HG03039 (cell line): Measurements from ENCODE around the gene IGSF5.
"Not testable (repeated sequence)": the region's sequence is repeated elsewhere in the genome, so short reads cannot be mapped to it uniquely, and the experiment has no call there.

Experiments
- ATAC-seq: cut with Tn5 transposase; IDR thresholded peaks from one replicate; pipeline ENCODE4 v1.9.1; 2021; ENCODE audit warnings: mild to moderate bottlenecking, moderate library complexity; ENCODE audit not compliant: unreplicated experiment

The IGSF5 gene

DNA sequence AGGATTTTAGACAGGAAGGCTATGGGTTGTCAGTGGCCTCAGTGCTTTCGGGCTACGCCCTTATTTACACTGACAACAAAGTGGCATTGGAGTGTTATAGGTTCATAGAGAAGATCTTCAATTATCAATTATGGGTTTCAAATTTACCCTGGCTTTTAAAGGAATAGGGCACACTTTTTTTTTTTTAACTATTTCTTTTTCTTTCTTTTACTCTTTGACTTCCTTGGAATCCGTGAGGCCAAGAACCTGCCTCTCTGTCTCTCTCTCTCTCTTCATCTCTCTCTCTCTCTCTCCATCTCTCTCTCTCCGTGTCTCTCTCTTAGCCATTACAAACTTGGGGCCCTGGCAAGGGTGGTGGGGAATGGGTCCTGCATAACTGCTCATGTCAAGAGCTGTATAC is at the start of gene IGSF5:
Gene IGSF5 (plus strand): TSS at position 301 of the 400 bp plus-strand sequence. CDS start 327 bp downstream, outside the sequence.
- ATAC-seq, result not testable (repeated sequence)

DNA sequence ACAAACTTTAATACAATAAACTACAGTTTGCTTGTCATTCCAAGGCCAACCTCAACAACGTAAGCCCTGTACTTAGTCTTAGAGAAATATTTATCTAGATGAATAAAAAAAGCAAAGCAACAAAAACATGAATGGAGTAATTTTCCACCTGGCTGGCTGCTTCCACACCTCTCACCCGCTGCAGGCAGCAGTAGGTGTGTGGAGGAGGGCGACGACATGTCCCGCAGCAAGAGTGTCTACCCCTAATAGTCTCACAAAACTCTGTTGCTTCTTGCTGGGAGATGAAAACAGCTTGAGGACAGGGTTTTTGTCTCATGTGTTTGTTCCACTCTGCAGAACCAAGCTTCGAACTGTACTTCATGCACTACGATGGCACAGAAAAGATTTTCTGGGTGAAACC is 48.8 kb upstream of the IGSF5 start:
- ATAC-seq, result no peak

DNA sequence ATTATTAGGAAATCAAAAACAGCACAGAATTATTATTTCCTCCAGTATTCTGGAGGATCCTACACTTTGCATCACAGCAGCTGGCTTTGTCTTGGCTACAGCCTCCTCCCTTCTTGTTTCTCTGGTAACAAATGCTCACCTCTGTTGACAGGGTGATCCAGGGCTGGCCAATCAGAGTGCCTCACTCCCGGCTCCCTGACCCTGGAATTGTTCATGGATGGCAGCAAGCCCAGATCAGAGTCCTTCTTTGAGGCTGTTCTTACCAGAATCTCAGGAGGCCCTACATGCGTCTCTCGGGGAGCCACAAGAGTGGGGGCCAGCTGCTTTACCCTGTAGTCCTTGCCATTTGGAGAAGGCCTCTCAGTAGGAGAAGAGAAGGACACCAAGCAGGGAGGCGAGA is 48.4 kb upstream of the IGSF5 start:
- no peak for ATAC-seq

DNA sequence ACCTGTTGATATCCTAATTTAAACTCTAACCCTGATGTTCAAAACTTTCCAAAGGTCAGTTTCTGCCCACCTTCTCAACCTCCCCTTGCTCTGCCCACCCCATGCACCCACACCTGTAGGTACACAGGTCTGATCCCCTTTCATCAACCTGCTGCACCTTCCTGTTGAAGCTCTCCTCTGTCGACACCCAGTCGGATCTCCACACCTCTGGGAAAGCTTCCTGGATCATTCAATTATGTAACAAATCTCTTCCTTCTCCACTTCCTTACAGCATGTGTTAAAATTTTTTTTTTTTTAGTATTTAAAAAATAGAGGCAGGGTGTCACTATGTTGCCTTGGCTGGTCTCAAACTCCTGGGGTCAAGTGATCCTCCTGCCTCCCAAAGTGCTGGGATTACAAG is 44.7 kb upstream of the IGSF5 start:
- ATAC-seq, result no peak

DNA sequence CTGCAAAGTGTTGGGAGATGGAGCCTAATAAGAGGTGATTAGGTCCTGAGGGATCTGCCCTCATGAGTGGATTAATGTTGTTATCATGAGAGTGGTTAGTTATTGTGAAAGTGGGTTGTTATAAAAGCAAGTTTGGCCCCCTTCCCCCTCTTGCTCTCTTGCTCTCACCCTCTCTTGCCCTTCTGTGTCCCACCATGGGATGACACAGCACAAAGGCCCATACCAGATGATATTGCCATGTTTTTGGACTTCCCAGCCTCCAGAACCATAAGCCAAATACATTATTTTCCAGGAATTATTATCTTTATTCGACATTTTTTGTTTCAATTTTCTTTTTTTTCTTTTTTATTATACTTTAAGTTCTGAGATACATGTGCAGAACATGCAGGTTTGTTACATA is 41.4 kb upstream of the IGSF5 start:
- no peak for ATAC-seq

DNA sequence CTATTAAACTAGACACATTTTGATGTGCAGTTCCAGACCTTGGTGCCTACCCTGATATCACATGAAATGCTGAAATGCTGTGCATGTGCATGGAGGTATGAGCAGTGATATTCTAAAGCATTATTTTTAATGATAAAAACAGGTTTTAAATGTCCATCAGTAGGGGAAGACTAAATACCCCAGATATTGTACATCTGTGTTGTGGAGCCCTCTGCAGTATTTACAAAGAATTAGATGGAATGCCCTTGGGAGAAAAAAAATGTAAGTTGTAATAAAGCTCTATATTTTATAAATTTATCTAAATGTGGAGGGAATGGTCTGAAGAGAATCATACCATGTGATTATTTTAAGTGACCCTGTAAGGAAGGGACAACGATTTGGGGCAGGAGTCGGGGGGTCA is 39.1 kb upstream of the IGSF5 start:
- ATAC-seq, result no peak

DNA sequence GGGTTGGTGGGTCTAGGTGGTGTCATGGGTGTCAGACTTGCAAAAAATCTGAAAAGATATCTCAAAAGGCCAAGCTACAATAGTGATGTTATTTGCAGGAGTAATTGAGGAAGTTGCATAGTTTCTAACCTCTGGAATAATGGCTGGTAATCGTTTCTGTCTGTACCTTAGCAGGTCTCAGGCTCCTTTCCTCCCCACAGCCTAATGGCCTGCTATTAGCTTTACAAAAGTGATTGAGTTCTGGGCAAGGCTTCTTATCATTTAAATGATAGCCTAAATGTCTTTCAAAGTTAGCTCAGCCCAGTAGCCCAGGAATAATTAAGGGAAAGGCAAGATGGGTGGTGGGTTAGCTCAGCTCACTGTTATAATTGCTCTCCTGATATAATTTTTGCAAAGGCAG is 37.7 kb upstream of the IGSF5 start:
- no peak for ATAC-seq

DNA sequence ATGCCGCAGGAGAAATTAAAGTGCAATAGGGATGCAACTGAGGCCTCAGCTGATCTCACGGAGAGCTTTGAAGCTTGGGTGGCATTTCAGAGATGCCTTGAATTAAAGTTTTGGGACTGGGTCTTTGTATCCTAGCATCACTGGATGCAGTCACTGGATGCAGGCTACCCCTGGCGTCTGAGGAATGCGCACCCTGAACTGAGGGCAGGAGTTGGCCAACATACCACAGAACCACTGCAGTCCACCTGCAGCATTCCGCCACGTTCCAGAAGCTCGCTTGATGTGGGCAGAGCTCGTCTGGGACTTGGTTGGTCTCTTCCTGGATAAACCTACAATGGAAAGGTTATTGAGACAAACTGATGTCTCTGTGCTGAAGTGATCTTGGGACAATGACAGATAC is 34.1 kb upstream of the IGSF5 start:
- no peak for ATAC-seq

DNA sequence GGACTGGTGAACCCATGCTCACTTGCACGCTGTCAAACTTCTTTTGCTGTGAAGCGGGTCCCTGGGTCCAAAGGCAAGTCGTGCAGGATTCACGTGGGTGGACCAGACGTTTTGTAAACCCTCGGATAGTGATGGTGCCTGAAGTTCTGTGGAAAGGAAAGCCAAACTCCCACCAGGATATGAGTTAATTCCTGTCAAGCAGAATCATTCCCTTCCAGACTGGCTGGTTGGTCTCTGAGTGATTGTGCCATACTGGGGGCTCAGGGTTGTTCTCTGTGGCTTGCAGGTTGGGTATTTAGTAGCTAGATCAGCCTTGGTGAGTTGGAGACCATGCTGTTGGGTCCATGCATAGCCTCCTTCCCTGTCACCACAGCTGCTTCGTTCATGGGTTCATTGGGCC is 32.7 kb upstream of the IGSF5 start:
- ATAC-seq, result no peak

DNA sequence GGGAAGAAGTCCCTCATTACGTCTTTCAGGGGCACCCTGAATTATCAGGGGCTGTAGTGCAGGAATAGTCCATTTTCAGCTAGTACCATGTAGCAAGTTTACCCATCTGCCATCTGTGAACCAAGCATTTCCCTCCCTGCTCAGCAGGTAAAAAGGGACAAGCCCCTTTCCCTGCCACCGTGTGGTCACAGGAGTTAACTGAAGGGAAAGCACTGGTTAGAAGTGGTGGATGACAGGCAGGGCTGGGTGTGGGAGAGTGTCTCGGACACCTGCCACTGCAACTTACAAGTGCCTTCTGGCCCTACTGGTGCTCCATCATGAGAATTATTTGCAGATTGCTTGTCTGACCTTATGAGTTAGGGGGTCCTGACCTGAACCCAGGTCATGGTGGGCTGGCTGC is 32.0 kb upstream of the IGSF5 start:
- ATAC-seq, result no peak

DNA sequence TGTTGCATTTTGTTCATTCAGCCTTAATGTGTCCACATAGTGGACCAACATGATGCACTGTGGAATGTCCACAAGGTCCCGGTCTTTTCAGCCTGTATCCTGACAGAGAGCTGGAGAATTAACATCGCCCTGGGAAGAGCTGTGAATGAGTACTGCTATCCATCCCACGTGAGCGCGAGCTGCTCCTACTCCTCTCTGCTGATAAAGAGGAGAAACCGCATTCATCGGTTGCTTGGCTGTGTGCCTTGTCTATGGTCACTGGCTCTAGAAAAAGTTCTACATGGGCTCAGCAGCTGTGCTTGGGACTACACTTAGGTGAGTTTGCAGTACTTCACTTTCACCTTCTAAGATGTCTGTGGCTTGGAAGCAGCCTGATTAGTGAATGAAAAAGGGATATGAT is 31.1 kb upstream of the IGSF5 start:
- ATAC-seq, result no peak

DNA sequence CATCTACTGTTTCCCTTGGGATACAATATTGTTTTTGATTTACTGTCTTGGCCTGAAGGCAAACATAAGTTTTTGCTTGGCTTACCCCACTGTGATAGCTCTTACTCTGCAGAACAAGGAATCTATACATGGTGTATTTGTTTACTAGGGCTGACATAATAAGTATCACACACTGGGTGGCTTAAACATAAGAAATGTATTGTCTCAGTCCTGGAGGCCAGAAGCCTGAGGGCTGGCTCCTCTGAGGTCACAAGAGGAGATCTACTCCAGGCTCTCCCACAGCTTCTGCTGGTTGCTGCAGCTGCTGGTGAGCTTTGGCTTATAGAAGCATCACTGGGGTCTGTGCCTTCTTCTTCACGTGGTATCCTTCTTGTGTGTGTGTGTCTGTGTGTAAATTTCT is 30.7 kb upstream of the IGSF5 start:
- no peak for ATAC-seq

DNA sequence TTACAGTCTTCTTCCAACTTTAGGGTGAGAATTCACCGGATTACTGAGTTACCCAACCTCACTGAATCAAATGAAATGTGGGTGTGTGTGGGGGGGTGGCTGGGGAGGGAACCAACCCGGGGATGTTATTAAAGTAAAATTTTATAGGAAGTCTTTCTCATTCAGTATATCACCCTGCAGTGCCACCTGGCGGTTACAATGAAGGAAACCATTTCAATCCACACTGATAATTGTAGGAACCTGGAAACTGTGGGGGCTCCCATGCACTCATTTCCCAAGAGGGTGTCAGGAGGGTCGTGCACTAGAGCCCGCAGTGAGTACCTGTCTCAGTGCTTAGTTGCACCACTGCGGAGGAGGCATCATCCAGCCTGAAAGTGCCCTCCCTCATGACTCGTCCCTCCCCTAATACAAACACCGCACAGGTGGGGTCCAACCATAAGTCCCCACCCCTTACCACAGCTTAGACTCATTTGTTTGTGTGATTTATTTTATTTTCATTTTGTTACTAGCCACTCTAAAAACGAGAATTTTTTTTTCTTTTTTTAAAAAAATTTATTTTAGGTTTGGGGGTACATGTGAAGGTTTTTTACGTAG is 29.1 kb upstream of the IGSF5 start:
- no peak for ATAC-seq

DNA sequence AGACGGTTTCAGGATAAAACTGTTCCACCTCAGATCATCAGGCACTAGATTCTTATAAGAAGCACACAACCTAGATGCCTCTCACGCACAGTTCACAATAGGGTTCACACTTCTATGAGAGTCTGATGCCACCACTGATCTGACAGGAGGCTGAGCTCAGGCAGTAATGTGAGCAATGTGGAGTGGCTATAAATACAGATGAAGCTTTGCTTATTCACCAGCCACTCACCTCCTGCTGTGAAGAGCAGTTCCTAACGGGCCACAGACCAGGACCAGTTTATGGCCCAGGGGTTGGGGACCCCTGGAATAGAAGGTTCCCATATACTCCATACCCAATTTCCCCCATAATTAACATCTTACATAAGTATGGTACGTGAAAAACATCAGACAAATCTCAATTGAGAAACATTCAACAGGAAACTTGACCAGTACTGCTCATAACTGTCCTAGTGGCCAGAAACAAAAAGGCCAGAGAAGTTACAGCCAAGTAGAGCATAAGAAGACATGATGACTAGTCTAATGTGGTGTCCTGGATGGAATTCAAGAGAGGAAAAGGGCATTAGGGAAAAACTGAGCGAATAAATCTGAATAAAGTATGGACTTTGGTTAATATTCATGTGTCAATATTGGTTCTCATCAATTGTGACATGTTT is 24.7 kb upstream of the IGSF5 start:
- no peak for ATAC-seq

DNA sequence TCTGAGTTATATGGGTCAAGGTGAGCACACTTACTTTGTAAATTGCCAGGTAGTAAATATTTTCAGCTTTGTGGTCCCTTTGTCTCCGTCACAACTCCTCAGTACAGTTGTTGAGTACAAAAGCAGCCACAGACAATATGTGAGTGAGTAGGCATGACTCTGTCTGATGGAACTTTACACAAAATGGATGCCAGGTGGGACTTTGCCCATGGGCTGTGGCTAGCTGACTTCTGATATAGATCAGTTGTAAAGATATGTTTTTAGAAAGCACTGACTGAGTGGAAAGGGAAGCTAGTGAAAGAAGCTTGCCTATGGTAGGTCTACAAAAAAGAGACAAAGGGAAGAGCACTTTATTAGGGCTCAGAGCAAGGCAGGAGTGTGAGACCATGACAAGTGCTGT is 23.1 kb upstream of the IGSF5 start:
- ATAC-seq, result no peak

DNA sequence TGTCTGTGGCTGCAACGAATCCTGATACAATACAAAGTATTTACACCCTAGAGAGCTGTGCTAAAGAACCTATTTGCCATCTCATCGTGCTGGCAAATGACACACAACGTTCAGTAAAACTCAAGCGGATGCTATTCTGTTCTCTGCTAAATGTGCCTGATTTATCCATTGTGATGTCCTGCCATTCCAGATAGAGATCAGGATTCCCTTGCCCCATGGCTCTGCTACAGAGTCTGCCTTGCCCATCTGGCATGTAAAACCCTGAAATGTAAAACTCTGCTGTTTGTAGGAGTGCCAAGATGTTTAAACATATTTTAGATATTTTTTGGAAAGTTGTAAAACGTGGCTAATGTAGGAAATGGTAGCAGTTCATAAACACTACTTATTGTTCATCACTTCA is 20.0 kb upstream of the IGSF5 start:
- no peak for ATAC-seq

DNA sequence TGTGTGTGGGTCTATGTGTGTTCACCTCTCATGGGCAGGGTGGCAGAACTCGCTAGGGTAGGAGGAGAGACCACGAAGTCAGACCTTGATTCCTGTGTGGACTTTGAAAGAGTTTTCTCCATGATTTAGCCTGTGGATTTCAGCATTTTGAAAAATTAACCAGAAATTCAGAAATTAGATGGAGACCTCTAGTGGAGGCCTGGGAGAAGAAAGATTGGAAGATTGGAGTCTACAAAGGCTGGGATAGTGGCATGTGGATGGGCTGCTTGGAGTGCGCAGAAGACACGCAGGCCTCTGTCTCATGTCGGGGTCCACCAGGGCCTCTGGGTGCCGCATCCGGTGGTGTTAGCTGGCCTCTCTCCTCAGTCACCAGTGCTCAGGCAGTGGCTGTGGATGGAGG is 18.9 kb upstream of the IGSF5 start:
- no peak for ATAC-seq

DNA sequence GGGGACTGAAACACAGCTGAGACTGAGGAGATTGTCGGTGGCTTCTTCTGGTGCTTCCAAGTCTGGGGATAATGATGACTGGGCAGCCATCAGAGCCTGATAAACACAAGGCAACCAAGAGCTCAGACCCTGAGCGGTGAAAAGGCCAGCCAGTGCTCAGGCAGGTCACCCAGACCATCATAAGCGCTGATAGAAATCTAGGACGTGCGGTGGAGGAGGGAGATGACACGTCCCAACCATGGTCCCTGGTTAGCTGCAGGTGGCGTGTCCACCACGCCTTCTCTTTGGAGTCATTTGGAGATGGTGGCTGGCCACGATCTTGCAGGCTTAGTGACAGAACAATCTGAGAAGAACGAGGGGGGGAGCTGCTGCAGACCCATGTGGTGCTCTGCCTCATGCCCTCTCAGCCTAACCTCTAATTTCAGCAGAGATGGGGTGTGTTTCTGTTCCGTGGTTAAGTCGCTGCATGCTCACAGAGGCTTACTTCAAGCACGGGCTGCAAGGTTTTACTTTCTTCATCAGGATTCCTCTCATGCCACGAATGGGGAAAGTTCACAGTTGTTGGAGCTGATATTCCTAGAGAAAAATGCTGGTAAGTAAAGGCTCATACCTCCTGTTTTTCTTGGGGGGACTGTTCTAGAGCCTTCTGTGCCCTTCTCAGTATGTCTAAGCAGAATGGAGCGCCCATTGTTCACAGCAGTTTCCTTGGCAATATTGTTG is 17.4 kb upstream of the IGSF5 start:
- ATAC-seq, result no peak

DNA sequence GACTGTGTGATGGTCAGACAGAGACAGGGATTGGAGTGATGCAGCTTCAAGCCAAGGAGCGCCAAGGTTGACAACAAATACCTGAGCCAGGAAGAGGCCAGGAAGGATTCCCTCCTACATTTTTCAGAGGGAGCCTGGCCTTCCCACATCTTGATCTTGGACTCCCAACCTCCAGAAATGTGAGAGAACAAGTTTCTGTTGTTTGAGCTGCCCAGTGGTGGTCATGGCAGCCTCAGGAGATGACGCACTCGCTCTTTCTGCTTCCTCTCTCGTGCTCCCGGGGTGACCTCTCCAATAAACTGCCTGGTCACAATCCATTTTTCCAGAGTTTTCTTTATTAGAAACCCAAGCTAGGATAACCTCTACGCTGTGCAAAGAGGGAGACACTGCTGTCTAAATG is 16.6 kb upstream of the IGSF5 start:
- no peak for ATAC-seq

DNA sequence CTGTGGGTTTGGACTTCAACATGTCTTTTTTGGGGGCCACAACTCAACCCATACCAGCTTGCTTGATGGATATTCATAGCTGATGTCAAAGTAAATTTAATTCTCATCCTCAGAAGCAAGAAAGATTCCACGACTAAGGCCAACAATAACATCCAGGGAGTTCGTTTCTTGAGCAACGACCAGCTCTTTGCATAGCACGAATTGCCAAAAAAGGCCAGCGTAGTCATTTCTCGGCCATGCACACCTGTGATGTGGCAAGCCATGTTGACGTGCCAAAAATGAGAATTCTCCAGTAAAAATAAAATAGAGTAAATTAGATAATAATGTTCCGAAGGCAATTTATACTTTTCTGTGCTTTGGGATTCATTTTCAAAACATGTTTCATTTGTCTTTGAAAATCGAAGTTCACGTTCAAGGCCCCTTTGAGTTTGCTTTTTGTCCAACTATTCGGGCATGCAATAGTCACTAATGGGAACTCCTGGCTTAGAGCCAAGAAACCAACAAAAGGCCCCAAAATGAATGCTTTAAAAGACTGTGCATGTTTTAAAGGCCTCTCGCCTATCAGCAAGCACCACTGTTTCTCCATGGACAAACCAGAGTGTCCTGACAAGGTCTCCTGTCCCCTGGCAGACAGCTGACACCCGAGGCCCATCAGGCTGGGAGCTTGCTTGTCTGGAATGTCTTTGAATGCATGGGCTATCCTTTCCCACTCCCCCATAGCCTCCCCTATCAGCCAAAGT is 14.4 kb upstream of the IGSF5 start:
- no peak for ATAC-seq

DNA sequence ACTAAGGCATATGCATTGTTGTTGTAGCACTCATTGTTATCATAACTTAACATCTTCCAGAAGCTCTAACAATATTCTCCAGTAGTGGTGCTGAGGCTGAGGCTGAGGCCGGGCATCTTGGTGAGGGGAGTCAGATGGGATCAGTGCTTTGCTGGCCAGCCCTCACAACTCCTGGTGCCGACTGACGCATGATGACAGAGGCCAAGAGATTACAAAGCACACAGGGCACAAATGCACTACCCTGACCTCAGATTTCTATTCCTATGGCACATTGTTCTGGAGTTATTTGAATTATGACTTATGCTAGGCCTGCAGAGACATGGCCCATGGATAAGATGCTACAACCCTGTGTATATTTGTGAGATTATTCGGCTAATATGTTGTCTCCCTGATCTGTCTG is 8.3 kb upstream of the IGSF5 start:
- no peak for ATAC-seq
